B cell (primary cell): ENCODE data around the gene TRIM46. TPM values are rescaled to one million over a fixed set of nuclear protein-coding genes. Genes with fewer than 3 reads are reported as not detected.

Experiments
- ATAC-seq: fragments of 200-7000 bp; cut with Tn5 transposase; one replicate; pipeline ENCODE4 v1.10.0; 2021; ENCODE audit warnings: low read depth, mild to moderate bottlenecking, moderate number of reproducible peaks, moderate library complexity
- CTCF ChIA-PET: fragments of 350-600 bp; sonication (Branson Sonifier 250); formaldehyde crosslinking; loops from one replicate; lab custom pipeline; 2021; ENCODE audit warnings: antibody characterized with exemption, inconsistent platforms; lab: Charles Lee
- POLR2A ChIA-PET: fragments of 350-600 bp; sonication (Branson Sonifier 250); formaldehyde crosslinking; loops from one replicate; lab custom pipeline; 2021; ENCODE audit warnings: antibody characterized with exemption; lab: Charles Lee
- DNase-seq: peaks from one replicate; pipeline ENCODE4 v3.0.0; 2013
- H2AFZ ChIP-seq: 2 replicates; pipeline ENCODE4 v1.6.1; 2012; ENCODE audit warnings: mild to moderate bottlenecking, low read depth, low read length; ENCODE audit not compliant: insufficient read depth, poor library complexity, severe bottlenecking
- H3K27ac ChIP-seq, 2 donors: 1 replicate in 1 of 2; 2 replicates in 1 of 2; pipeline ENCODE4 v1.5.1; 2012 to 2013; ENCODE audit warnings: low read length in 2 of 2, mild to moderate bottlenecking in 2 of 2, moderate library complexity in 1 of 2
- H3K27me3 ChIP-seq, 4 experiments: fragments of 200-600 bp in 1 of 4; sonication (generic) in 1 of 4; replicated peaks in 1 of 4; 1 replicate in 2 of 4; 2 replicates in 2 of 4; pipeline versions ENCODE4 v1.6.1 to v1.7.0; 2013 to 2016; ENCODE audit warnings: low read length in 3 of 4, mild to moderate bottlenecking in 2 of 4, mixed read lengths in 1 of 4, moderate library complexity in 1 of 4; ENCODE audit not compliant: insufficient read depth in 4 of 4, control insufficient read depth in 3 of 4; ENCODE audit errors: control extremely low read depth in 1 of 4
- H3K36me3 ChIP-seq, 2 experiments: replicated peaks in 1 of 2; 1 replicate in 1 of 2; 2 replicates in 1 of 2; pipeline versions ENCODE4 v1.6.1 to v1.7.1; 2013; ENCODE audit warnings: low read length in 1 of 2; ENCODE audit not compliant: insufficient read depth in 2 of 2, control insufficient read depth in 1 of 2; ENCODE audit errors: control extremely low read depth in 1 of 2, extremely low read depth in 1 of 2
- H3K4me1 ChIP-seq, 2 donors: fragments of 200-600 bp in 1 of 2; sonication (generic) in 1 of 2; 1 replicate in 1 of 2; 2 replicates in 1 of 2; pipeline versions ENCODE4 v1.5.1 to v1.6.1; 2013 to 2017; ENCODE audit warnings: low read length in 2 of 2; ENCODE audit not compliant: control insufficient read depth in 2 of 2, insufficient read depth in 2 of 2
- H3K4me2 ChIP-seq: replicated peaks from 2 replicates; pipeline ENCODE3; 2012; ENCODE audit warnings: mild to moderate bottlenecking, low read depth, low read length; ENCODE audit not compliant: poor library complexity, severe bottlenecking
- H3K4me3 ChIP-seq, 5 experiments: fragments of 200-600 bp in 1 of 5; sonication (generic) in 1 of 5; 1 replicate in 3 of 5; 2 replicates in 2 of 5; pipeline versions ENCODE4 v1.5.1 to v1.7.0; 2011 to 2016; ENCODE audit warnings: low read length in 4 of 5, mild to moderate bottlenecking in 4 of 5, low read depth in 2 of 5, control low read depth in 1 of 5, moderate library complexity in 1 of 5; ENCODE audit not compliant: insufficient read depth in 1 of 5; ENCODE audit errors: control extremely low read depth in 1 of 5, extremely low read depth in 1 of 5
- H3K79me2 ChIP-seq: fragments of 200-600 bp; sonication (generic); one replicate; pipeline ENCODE4 v1.6.0; 2016; ENCODE audit warnings: low read length; ENCODE audit not compliant: control insufficient read depth, insufficient read depth
- H3K9ac ChIP-seq: fragments of 200-600 bp; sonication (generic); 2 replicates; pipeline ENCODE4 v1.6.1; 2017; ENCODE audit warnings: mild to moderate bottlenecking, low read length, moderate library complexity
- H3K9me3 ChIP-seq, 3 donors: one replicate each; pipeline versions ENCODE4 v1.6.1 to v1.7.1; 2013; ENCODE audit warnings: low read length in 2 of 3; ENCODE audit not compliant: control insufficient read depth in 2 of 3, insufficient read depth in 1 of 3; ENCODE audit errors: control extremely low read depth in 1 of 3
- H4K20me1 ChIP-seq: 2 replicates; pipeline ENCODE4 v1.6.0; 2012; ENCODE audit warnings: mild to moderate bottlenecking, low read length; ENCODE audit not compliant: insufficient read depth, control insufficient read depth, poor library complexity, severe bottlenecking
- H3K27ac Mint-ChIP-seq: one replicate; pipeline ENCODE4 v1.8.0; 2021; ENCODE audit warnings: mixed read lengths
- H3K27me3 Mint-ChIP-seq: one replicate; pipeline ENCODE4 v1.8.0; 2021; ENCODE audit warnings: mixed read lengths
- H3K4me1 Mint-ChIP-seq: one replicate; pipeline ENCODE4 v1.8.0; 2021; ENCODE audit warnings: mixed read lengths
- H3K4me3 Mint-ChIP-seq: one replicate; pipeline ENCODE4 v1.8.0; 2021; ENCODE audit warnings: mixed read lengths
- H3K9me3 Mint-ChIP-seq: one replicate; pipeline ENCODE4 v1.8.0; 2022; ENCODE audit warnings: mixed read lengths; ENCODE audit not compliant: insufficient read depth
- EZH2 ChIP-seq: IDR thresholded peaks from 2 replicates; pipeline ENCODE4 v1.6.1; 2012; ENCODE audit warnings: borderline replicate concordance, low read depth, mild to moderate bottlenecking, moderate library complexity, low read length; ENCODE audit not compliant: insufficient read depth, poor library complexity, severe bottlenecking
- WGBS: methylation state at CpG from one replicate; pipeline ENCODE4 v1.1.5; 2013; ENCODE audit warnings: missing lambda C conversion rate; ENCODE audit not compliant: insufficient coverage; 5-methylcytosine and 5-hydroxymethylcytosine counted together
- intact Hi-C: fragments of 100-400 bp; cut with micrococcal nuclease; formaldehyde crosslinking; loops from one replicate; pipeline ENCODE4 v1.10.0; 2022
- polyA plus RNA-seq: library from polyadenylated mRNA; depleted of rRNA; stranded (reverse); fragments of >200 nt; gene quantifications from 2 replicates; pipeline ENCODE4 v1.2.3, GENCODE V29; 2012
- total RNA-seq, 2 donors: library from RNA; stranded (reverse); fragments of 120-200 nt in 1 of 2; gene quantifications; 1 replicate in 1 of 2; 2 replicates in 1 of 2; pipeline versions ENCODE4 v1.2.3 to v1.2.4, GENCODE V29; 2013 to 2022
- TF ChIP-seq, protein P1 (sequence below): fragments of 200-600 bp; IDR thresholded peaks from one replicate; pipeline ENCODE4 v1.8.0; 2022; ENCODE audit warnings: antibody characterized with exemption, mild to moderate bottlenecking

Gene TRIM46
- total and polyA plus RNA-seq, 2 donors (not counting 1 experiment from before 2014, with no cell fraction given): 2.6 to 3.4 TPM

DNA sequence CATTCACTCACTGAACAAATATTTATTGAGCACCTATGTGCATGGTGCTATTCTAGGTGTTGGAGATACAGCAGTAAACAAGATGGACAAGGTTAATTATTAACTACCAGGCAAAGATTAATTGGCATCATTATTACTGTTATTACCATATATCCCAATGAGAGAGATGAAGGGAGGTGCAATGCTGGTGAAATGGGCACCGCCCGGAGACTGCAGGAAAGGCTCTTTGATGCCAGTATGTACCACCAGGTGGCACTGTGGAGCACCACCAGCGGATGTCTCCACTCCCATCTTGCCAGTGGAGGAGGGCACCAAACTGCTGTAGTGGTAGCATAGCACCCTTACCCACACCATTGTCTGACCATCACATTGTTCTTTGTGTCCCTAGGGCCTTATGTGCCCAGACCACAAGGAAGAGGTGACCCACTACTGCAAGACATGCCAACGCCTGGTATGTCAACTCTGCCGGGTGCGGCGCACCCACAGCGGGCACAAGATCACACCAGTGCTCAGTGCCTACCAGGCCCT is 3.0 kb downstream of the TRIM46 start:
- H3K4me1 ChIP-seq: peaks cover 24 to 33% of the 10 kb centered on the region in 2 donors
- Mint-ChIP-seq H3K4me3 (peak overlapping the region; percentile 33), H3K27me3 (no peaks in the 10 kb centered on the region), H3K27ac (peak overlapping the region; percentile 43), H3K4me1 (peaks cover 35% of the 10 kb centered on the region), H3K9me3 (no peaks in the 10 kb centered on the region)
- TF ChIP-seq, protein P1, sequence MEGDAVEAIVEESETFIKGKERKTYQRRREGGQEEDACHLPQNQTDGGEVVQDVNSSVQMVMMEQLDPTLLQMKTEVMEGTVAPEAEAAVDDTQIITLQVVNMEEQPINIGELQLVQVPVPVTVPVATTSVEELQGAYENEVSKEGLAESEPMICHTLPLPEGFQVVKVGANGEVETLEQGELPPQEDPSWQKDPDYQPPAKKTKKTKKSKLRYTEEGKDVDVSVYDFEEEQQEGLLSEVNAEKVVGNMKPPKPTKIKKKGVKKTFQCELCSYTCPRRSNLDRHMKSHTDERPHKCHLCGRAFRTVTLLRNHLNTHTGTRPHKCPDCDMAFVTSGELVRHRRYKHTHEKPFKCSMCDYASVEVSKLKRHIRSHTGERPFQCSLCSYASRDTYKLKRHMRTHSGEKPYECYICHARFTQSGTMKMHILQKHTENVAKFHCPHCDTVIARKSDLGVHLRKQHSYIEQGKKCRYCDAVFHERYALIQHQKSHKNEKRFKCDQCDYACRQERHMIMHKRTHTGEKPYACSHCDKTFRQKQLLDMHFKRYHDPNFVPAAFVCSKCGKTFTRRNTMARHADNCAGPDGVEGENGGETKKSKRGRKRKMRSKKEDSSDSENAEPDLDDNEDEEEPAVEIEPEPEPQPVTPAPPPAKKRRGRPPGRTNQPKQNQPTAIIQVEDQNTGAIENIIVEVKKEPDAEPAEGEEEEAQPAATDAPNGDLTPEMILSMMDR: peak; percentile 95
- no peak for TF ChIP-seq EZH2
- DNase-seq: peak; percentile 85
- H4K20me1 ChIP-seq: no peaks in the 10 kb centered on the region
- no peak overlapping the region for H3K27ac ChIP-seq
- ChIA-PET POLR2A (interaction anchor here (1.1 kb wide), 1 partner anchor 17 kb away, joined by 8 read pairs; no protein-coding TSS in a partner anchor), CTCF (interaction anchor here (0.9 to 12.7 kb wide), 12 partner anchors 7 to 132 kb away, joined by 3 to 196 read pairs (median 8); partner anchors contain the start of genes MTX1 and THBS3)
- H3K9ac ChIP-seq: no peak overlapping the region
- no peaks in the 10 kb centered on the region for H3K9me3 ChIP-seq
- WGBS: 36% methylated on average over 5 of the region's 8 CpGs
- peaks cover 18% of the 10 kb centered on the region for H3K79me2 ChIP-seq
- no peaks in the 10 kb centered on the region for H3K36me3 ChIP-seq
- intact Hi-C loops: loop anchor here (1.0 to 2.0 kb wide), 4 partner anchors 16 to 147 kb away; partner anchors contain the start of gene MTX1
- no peaks in the 10 kb centered on the region for H3K27me3 ChIP-seq
- no peak overlapping the region for H3K4me3 ChIP-seq
- ATAC-seq: peak; percentile 29
- no peak overlapping the region for H2AFZ ChIP-seq
- H3K4me2 ChIP-seq: no peak overlapping the region
